GM19099 (cell line): ENCODE results near the gene TTC9B.

Source experiments
- POLR2A ChIP-seq: IDR thresholded peaks from 3 replicates; pipeline ENCODE4 v1.6.1; 2011; ENCODE audit warnings: low read depth; ENCODE audit not compliant: insufficient read length; ENCODE audit errors: extremely low read depth

TTC9B gene

GRCh38 chr19:40238775-40239174, 20.6 kb upstream of the TTC9B start:
- no peak for TF ChIP-seq POLR2A

GRCh38 chr19:40237791-40238190, 19.6 kb upstream of the TTC9B start:
- no peak for TF ChIP-seq POLR2A

DNA sequence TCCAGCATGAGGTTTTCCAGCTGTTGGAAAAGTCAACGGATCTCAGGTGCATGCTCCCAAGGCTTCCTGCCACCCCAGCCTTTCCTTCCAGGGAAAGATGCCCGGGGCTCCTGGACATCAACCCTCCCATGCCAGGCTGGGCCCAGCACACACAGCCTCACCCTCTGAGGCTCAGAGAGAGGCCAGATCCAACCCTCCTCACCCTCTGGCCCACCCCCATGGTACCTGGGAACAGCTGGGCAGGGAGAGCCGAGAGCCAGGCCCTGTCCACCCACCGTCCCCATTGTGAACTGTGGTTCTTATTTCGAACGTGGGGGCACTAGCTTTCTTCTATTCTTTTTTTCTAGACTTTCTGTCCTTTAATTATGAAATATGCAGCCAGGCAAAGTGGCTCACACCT, 18.2 kb upstream of the TTC9B start:
- TF ChIP-seq POLR2A: no peak

DNA sequence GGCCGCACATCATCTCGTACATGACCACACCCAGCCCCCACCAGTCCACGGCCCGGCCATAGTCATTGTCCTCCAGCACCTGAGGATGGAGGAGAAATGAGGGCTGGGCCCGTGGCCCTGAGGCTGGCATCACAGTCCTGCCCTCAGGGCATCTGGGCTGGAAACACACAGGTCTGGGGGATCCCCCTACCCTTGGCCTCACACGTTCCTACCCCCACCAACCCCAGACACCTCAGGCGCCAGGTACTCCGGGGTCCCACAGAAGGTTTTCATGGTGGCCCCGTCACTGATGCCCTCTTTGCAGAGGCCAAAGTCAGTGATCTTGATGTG, 17.8 kb upstream of the TTC9B start:
- TF ChIP-seq POLR2A: no peak

- no peak for TF ChIP-seq POLR2A
Observed at GRCh38 chr19:40235238-40236025, 17.2 kb upstream of the TTC9B start.

DNA sequence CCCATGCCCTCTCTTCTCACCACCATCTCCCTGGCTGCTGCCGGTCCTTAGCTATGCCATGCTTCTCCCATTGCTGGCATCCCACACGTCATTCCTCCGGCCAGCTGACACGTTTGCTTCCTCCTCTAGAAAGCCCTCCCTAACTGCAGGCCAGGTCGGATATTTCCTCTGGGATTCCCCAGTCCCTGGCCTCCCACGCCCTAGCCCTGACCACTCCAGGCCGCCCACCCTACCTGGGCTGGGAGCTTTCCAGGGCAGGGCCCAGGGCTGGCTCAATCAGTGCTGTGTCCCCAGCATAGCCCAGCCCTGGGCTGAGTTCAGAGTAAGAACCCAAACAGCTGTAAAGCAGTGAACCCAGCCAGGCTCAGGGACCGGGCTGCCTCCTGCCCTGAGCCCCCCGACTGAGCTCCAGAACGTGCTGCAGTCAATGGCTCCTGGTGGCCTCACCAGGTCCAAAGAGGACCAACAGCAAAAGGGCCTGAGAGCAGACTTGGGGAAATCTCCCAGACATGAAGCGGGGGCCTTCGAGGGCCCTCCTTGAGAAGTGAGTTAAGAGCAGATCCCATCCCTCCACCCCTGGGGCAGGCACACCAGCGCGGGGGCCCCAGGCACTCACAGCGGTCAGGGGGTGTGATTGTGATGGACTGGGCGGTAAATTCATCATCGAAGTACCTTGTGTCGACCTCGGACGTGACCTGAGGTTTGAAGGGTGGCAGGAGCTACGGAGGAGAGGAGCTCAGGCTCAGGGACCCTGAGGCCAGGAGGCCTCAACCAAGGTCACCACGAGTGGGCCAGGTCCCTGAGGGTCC, 16.4 kb upstream of the TTC9B start:
- TF ChIP-seq POLR2A: no peak

DNA sequence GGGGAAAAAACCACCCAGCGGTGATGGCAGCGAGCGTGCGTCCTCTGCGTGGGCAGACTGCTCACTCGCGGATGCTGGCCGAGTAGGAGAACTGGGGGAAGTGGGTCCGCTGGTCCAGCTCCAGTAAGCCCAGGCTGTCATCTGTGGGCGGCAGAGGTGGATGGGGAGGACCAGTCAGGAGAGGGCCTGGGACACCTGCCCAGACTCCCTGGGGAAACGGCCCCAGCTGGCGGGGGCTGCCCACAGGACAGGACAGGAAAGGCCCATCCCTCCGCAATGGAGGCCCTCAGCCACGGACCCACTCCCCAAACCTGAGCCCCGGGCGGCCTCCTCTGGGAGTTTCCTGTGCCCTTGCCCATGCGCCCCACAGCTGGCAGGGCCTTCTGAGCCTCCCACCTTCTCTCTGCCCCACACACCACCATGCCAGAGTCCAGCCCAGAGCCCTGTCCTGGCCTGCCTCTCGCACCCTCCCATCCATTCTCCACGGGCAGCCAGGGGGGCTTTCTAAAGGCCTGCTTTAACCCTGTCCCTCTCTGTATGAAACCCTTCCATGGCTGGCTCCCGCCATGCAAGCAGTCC, 15.7 kb upstream of the TTC9B start:
- no peak for TF ChIP-seq POLR2A

GRCh38 chr19:40232949-40233810, 15.0 kb upstream of the TTC9B start:
- TF ChIP-seq POLR2A: no peak

- TF ChIP-seq POLR2A: no peak
Observed at GRCh38 chr19:40232479-40232878, 14.3 kb upstream of the TTC9B start.

GRCh38 chr19:40231544-40232424, 13.6 kb upstream of the TTC9B start:
- TF ChIP-seq POLR2A: no peak

DNA sequence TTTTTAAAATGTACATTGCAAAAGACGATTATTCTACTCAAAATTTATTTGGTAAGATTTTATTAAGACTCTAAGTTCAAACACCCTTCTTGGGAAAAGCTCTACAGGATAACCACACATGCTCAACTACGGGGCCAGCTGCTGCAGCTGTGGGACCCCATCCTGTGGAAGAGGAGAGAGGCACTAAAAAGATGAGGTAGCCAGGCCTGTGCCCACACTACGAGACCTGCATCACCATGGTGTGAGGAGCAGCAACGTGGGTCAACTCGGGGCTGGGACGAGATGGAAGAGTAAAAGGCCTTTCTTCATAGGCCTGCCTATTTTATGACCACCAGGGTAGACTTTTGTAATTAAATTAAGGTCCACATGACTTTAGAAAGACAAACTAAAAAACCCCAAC, 12.9 kb upstream of the TTC9B start:
- TF ChIP-seq POLR2A: no peak

- TF ChIP-seq POLR2A: no peak
Observed at GRCh38 chr19:40229926-40230417, 11.8 kb upstream of the TTC9B start.

- no peak for TF ChIP-seq POLR2A
Observed at GRCh38 chr19:40229484-40229883, 11.3 kb upstream of the TTC9B start.

GRCh38 chr19:40228863-40229262, 10.7 kb upstream of the TTC9B start:
- no peak for TF ChIP-seq POLR2A
